Liver (tissue), 3 donors: ENCODE results near the gene MGAT5.

Experiments used
- FOXA1 ChIP-seq: IDR thresholded peaks from 2 replicates; pipeline ENCODE4 v1.6.1; 2016; ENCODE audit warnings: antibody characterized with exemption
- RAD21 ChIP-seq, 2 donors: IDR thresholded peaks; 2 replicates each; pipeline ENCODE4 v1.6.1; 2016; ENCODE audit warnings: antibody characterized with exemption in 2 of 2, mild to moderate bottlenecking in 2 of 2
- REST ChIP-seq: IDR thresholded peaks from 2 replicates; pipeline ENCODE4 v1.6.1; 2016; ENCODE audit warnings: antibody characterized with exemption, mild to moderate bottlenecking
- TAF1 ChIP-seq: conservative IDR thresholded peaks from 2 replicates; pipeline ENCODE4 v1.6.1; 2016; ENCODE audit warnings: antibody characterized with exemption, mild to moderate bottlenecking
- TF ChIP-seq, protein P1 (sequence below): fragments of 150-350 bp; IDR thresholded peaks from 2 replicates; pipeline ENCODE4 v1.5.1; 2017; ENCODE audit warnings: improper control_type of control experiment, low read depth, low read length; ENCODE audit not compliant: missing input control
- TF ChIP-seq, protein P2 (sequence below): IDR thresholded peaks from 2 replicates; pipeline ENCODE4 v1.6.1; 2016; ENCODE audit warnings: antibody characterized with exemption
- donor health status: healthy.
- donor health status: healthy.

- TF ChIP-seq, protein P1, sequence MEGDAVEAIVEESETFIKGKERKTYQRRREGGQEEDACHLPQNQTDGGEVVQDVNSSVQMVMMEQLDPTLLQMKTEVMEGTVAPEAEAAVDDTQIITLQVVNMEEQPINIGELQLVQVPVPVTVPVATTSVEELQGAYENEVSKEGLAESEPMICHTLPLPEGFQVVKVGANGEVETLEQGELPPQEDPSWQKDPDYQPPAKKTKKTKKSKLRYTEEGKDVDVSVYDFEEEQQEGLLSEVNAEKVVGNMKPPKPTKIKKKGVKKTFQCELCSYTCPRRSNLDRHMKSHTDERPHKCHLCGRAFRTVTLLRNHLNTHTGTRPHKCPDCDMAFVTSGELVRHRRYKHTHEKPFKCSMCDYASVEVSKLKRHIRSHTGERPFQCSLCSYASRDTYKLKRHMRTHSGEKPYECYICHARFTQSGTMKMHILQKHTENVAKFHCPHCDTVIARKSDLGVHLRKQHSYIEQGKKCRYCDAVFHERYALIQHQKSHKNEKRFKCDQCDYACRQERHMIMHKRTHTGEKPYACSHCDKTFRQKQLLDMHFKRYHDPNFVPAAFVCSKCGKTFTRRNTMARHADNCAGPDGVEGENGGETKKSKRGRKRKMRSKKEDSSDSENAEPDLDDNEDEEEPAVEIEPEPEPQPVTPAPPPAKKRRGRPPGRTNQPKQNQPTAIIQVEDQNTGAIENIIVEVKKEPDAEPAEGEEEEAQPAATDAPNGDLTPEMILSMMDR: no peak
- TF ChIP-seq RAD21 (IDR thresholded peaks at IDR 0.05) (no peak), TAF1 (no peak), REST (no peak), FOXA1 (no peak)
- TF ChIP-seq, protein P2, sequence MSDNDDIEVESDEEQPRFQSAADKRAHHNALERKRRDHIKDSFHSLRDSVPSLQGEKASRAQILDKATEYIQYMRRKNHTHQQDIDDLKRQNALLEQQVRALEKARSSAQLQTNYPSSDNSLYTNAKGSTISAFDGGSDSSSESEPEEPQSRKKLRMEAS: no peak
Measured at GRCh38 chr2:134368009-134368817, 114.3 kb downstream of the MGAT5 start.
